Esophagus muscularis mucosa (tissue), 4 donors: Measurements from ENCODE around the gene TMEM38A. TPM values are rescaled to one million over a fixed set of nuclear protein-coding genes. Genes with fewer than 3 reads are reported as not detected.

Experiments
- DNase-seq: peaks from one replicate; pipeline ENCODE4 v3.0.0-alpha.2; 2017; ENCODE audit errors: extremely low spot score
- H3K27ac ChIP-seq, 4 donors: fragments of 200-600 bp; sonication (generic); replicated peaks in 1 of 4; 1 replicate in 3 of 4; 2 replicates in 1 of 4; pipeline ENCODE4 v1.5.1; 2016 to 2019; ENCODE audit warnings: mild to moderate bottlenecking in 1 of 4
- H3K27me3 ChIP-seq, 4 donors: fragments of 200-600 bp; sonication (generic); one replicate each; pipeline versions ENCODE4 v1.5.1 to v1.6.0; 2016 to 2019
- H3K36me3 ChIP-seq, 4 donors: fragments of 200-600 bp; sonication (generic); one replicate each; pipeline ENCODE4 v1.5.1; 2016 to 2019
- H3K4me1 ChIP-seq, 4 donors: fragments of 200-600 bp; sonication (generic); one replicate each; pipeline ENCODE4 v1.5.1; 2016 to 2019
- H3K4me3 ChIP-seq, 4 donors: fragments of 200-600 bp; sonication (generic); 1 replicate in 2 of 4; 2 replicates in 2 of 4; pipeline ENCODE4 v1.5.1; 2016 to 2019; ENCODE audit warnings: mild to moderate bottlenecking in 4 of 4, moderate library complexity in 1 of 4
- H3K9me3 ChIP-seq, 4 donors: fragments of 200-600 bp; sonication (generic); 1 replicate in 3 of 4; 2 replicates in 1 of 4; pipeline ENCODE4 v1.5.1; 2016 to 2019
- EP300 ChIP-seq: sonication (generic); formaldehyde crosslinking; IDR thresholded peaks from one replicate; pipeline ENCODE4 v1.6.1; 2017; ENCODE audit warnings: antibody characterized with exemption
- POLR2A ChIP-seq: fragments of 450-650 bp; IDR thresholded peaks from one replicate; pipeline ENCODE4 v1.6.1; 2017; ENCODE audit warnings: antibody characterized with exemption, moderate library complexity, mild to moderate bottlenecking, low read depth
- POLR2AphosphoS5 ChIP-seq, 2 donors: sonication (generic); formaldehyde crosslinking; IDR thresholded peaks; one replicate each; pipeline ENCODE4 v1.6.1; 2017; ENCODE audit warnings: antibody characterized with exemption in 2 of 2
- WGBS: methylation state at CpG from one replicate; pipeline ENCODE4 v1.1.5; 2018; 5-methylcytosine and 5-hydroxymethylcytosine counted together
- intact Hi-C: fragments of 100-400 bp; cut with DNase I; formaldehyde crosslinking; loops from one replicate; pipeline ENCODE4 v1.15.1; 2023
- total RNA-seq, 4 donors: library from RNA; depleted of rRNA; stranded (reverse); fragments of >200 nt; gene quantifications; one replicate each; pipeline versions ENCODE4 v1.1.0 to v1.2.1, GENCODE V29; 2016
- TF ChIP-seq, protein P1 (sequence below), 3 experiments: fragments of 200-600 bp in 2 of 3; fragments of 450-650 bp in 1 of 3; sonication (generic) in 2 of 3; IDR thresholded peaks; one replicate each; pipeline ENCODE4 v1.5.1; 2017 to 2019; ENCODE audit warnings: antibody characterized with exemption in 3 of 3, mild to moderate bottlenecking in 2 of 3, moderate library complexity in 1 of 3

TMEM38A gene
- total RNA-seq, 4 donors from 2014 or later, result 6.3 to 10.4 (median 7.7) TPM

DNA sequence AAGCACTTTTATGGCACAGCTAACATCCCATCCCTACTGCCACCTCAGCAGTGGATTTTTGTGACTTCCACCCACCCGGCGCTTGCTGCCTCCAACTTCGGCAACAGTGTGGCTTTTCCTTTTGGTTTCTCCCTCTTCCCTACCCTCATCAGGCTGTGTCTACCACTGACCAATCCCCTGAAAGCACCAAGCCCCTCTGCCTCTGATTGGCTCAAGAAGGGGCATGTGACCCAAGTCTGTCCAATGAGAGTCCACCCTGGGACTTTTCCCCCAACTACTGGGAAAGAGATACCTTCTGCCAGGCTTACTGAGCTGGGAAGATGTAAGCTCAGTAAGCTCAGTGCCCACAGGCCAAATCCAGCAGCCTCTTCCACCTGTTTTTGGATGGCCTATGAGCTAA lies 6.8 kb upstream of the TMEM38A start:
- Histone ChIP-seq H3K4me1 (peaks cover 22 to 79% (median 55%) of the 10 kb centered on the region in 4 donors), H3K36me3 (peaks cover 70 to 94% (median 77%) of the 10 kb centered on the region in 4 donors), H3K27ac (peak overlapping the region in 3 of 4 donors; percentile 55 to 72 (median 67)), H3K27me3 (no peaks in the 10 kb centered on the region), H3K9me3 (no peaks in the 10 kb centered on the region), H3K4me3 (no peak overlapping the region)
- intact Hi-C loops, result no loop called here
- DNase-seq, result no peak
- no peak for TF ChIP-seq POLR2A
- TF ChIP-seq POLR2AphosphoS5 (IDR thresholded peaks at IDR 0.05), result no peak
- no peak for TF ChIP-seq EP300
- TF ChIP-seq, protein P1, sequence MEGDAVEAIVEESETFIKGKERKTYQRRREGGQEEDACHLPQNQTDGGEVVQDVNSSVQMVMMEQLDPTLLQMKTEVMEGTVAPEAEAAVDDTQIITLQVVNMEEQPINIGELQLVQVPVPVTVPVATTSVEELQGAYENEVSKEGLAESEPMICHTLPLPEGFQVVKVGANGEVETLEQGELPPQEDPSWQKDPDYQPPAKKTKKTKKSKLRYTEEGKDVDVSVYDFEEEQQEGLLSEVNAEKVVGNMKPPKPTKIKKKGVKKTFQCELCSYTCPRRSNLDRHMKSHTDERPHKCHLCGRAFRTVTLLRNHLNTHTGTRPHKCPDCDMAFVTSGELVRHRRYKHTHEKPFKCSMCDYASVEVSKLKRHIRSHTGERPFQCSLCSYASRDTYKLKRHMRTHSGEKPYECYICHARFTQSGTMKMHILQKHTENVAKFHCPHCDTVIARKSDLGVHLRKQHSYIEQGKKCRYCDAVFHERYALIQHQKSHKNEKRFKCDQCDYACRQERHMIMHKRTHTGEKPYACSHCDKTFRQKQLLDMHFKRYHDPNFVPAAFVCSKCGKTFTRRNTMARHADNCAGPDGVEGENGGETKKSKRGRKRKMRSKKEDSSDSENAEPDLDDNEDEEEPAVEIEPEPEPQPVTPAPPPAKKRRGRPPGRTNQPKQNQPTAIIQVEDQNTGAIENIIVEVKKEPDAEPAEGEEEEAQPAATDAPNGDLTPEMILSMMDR (IDR thresholded peaks at IDR 0.05), result no peak
- 97% methylated on average over 3 of the region's 3 CpGs for WGBS

DNA sequence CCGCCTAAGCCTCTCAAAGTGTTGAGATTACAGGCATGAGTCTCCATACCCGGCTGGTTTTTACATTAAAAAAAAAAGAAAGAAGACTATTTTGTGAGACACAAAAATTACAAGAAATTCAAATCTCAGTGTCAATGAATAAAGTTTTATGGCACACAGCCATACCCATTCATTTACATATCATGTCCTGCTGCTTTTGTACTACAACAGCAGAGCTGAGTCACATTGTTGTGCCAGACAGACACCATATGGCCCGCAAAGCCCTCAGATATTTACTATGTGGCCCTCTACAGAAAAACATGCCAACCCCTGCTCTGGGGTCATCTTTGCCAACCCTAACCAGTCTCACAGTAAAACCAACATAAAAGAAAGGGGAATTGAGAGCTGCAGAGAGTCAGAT lies 6.3 kb upstream of the TMEM38A start:
- DNase-seq, result no peak
- WGBS, result 98% methylated on average over 3 of the region's 3 CpGs
- peaks cover 22 to 77% (median 55%) of the 10 kb centered on the region in 4 donors for H3K4me1 ChIP-seq
- intact Hi-C loops, result no loop called here
- peaks cover 70 to 91% (median 75%) of the 10 kb centered on the region in 4 donors for H3K36me3 ChIP-seq
- TF ChIP-seq POLR2AphosphoS5 (IDR thresholded peaks at IDR 0.05) (no peak), POLR2A (no peak), EP300 (no peak)
- TF ChIP-seq, protein P1 (IDR thresholded peaks at IDR 0.05), result no peak
- no peaks in the 10 kb centered on the region for H3K27me3 ChIP-seq
- H3K4me3 ChIP-seq, result no peak overlapping the region
- no peaks in the 10 kb centered on the region for H3K9me3 ChIP-seq
- H3K27ac ChIP-seq, result peak overlapping the region in 1 of 4 donors; percentile 55

DNA sequence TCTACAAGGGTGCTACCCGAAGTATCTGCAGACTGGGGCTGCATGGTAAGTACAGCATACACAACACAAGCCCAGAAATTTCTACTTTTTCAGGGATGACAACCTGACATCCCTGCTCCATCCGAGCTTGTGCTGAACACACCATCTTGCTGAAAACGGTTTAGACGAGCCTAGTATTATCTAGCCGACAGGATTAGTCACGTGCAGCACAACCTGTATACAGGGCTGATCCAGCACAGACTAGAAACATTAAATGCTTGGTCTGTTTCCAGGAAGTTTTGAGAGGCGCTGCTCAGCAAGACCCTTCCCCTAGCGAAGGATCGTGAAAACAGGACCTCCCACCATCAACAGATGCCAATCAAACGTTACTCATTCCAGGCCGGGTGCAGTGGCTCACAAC lies 5.2 kb upstream of the TMEM38A start:
- intact Hi-C loops, result no loop called here
- WGBS, result 78% methylated on average over 11 of the region's 11 CpGs
- no peak for TF ChIP-seq POLR2A
- Histone ChIP-seq H3K4me1 (peaks cover 20 to 77% (median 57%) of the 10 kb centered on the region in 4 donors), H3K27ac (no peak overlapping the region), H3K36me3 (peaks cover 68 to 80% (median 72%) of the 10 kb centered on the region in 4 donors), H3K4me3 (no peak overlapping the region), H3K9me3 (no peaks in the 10 kb centered on the region), H3K27me3 (no peaks in the 10 kb centered on the region)
- no peak for DNase-seq

DNA sequence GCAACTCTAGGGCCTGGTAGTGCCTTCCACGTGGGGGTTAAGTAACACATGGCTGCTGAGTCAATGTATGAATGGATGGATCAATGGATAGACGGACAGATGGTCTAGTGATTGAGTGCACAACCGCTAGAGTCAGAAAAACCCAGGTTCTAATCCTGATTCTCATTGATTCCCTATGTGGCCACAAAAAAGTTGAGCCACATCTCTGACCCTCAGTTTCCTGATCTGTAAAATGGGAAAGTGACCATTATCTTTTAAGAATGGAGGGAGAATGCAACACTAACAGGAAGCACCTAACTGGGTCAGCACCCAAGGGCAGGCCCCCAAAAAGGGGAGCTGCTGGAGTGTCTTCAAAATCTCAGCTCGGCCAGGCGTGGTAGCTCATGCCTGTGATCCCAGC lies 3.6 kb upstream of the TMEM38A start:
- Histone ChIP-seq H3K36me3 (peaks cover 51 to 63% (median 56%) of the 10 kb centered on the region in 4 donors), H3K27me3 (no peaks in the 10 kb centered on the region), H3K4me3 (no peak overlapping the region), H3K4me1 (peaks cover 20 to 81% (median 66%) of the 10 kb centered on the region in 4 donors), H3K9me3 (no peaks in the 10 kb centered on the region), H3K27ac (no peak overlapping the region)
- no peak for DNase-seq
- TF ChIP-seq, protein P1 (IDR thresholded peaks at IDR 0.05), result no peak
- TF ChIP-seq POLR2AphosphoS5 (IDR thresholded peaks at IDR 0.05), result no peak
- TF ChIP-seq EP300, result no peak
- TF ChIP-seq POLR2A, result no peak
- intact Hi-C loops, result no loop called here
- WGBS, result 92% methylated on average over 5 of the region's 5 CpGs

DNA sequence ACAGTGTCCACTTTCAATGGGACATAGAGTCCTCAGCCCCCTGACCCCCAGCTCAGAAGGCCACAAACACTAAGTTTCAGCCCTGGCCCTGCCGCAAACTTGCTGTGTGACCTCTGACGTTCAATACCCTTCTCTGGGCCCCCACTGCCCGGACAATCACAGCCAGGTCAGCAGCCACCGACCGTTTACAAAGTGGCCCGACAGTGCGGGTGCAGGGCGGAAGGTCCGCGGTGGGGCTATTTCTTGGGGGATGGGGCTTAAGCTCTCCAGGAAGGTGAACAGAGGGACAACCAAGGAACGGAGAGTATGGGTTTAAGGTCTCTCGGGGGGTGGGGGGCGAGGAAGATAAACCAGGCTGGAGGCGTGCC lies 1.5 kb upstream of the TMEM38A start:
- no peaks in the 10 kb centered on the region for H3K27me3 ChIP-seq
- 0% methylated on average over 11 of the region's 14 CpGs for WGBS
- intact Hi-C loops, result no loop called here
- no peak for DNase-seq
- peak overlapping the region; percentile 85 to 94 (median 90) for H3K27ac ChIP-seq
- peaks cover 29 to 80% (median 56%) of the 10 kb centered on the region in 4 donors for H3K4me1 ChIP-seq
- H3K9me3 ChIP-seq, result no peaks in the 10 kb centered on the region
- H3K4me3 ChIP-seq, result peak overlapping the region; percentile 71 to 84 (median 74)
- no peak for TF ChIP-seq POLR2A
- no peak for TF ChIP-seq POLR2AphosphoS5 (IDR thresholded peaks at IDR 0.05)
- no peak for TF ChIP-seq EP300
- TF ChIP-seq, protein P1 (IDR thresholded peaks at IDR 0.05), result no peak
- peaks cover 32 to 42% (median 36%) of the 10 kb centered on the region in 4 donors for H3K36me3 ChIP-seq
